Spleen (tissue), 11 donors: ENCODE results near the gene GARIN3. TPM values are rescaled to one million over a fixed set of nuclear protein-coding genes. Genes with fewer than 3 reads are reported as not detected.
A peak's percentile ranks its signal among the peaks of the same experiment; 100 is the strongest.

Experiments used
- DNase-seq: peaks from one replicate; pipeline ENCODE4 v3.0.0-alpha.2; 2020
- H3K27ac ChIP-seq, 8 donors: fragments of 200-600 bp; sonication (generic) in 7 of 8; 1 replicate in 4 of 8; 2 replicates in 4 of 8; pipeline versions ENCODE4 v1.5.0 to v1.8.0; 2016 to 2021; ENCODE audit warnings: inconsistent platforms in 4 of 8, mild to moderate bottlenecking in 4 of 8, moderate library complexity in 1 of 8
- H3K27me3 ChIP-seq, 7 donors: fragments of 200-600 bp; sonication (generic) in 6 of 7; replicated peaks in 1 of 7; 1 replicate in 4 of 7; 2 replicates in 3 of 7; pipeline versions ENCODE4 v1.5.0 to v1.8.0; 2016 to 2021; ENCODE audit warnings: inconsistent platforms in 3 of 7, mild to moderate bottlenecking in 1 of 7
- H3K36me3 ChIP-seq, 6 donors: fragments of 200-600 bp; sonication (generic) in 5 of 6; 1 replicate in 4 of 6; 2 replicates in 2 of 6; pipeline versions ENCODE4 v1.5.0 to v1.8.0; 2016 to 2021; ENCODE audit warnings: inconsistent platforms in 2 of 6
- H3K4me1 ChIP-seq, 6 donors: fragments of 200-600 bp; sonication (generic) in 5 of 6; 1 replicate in 3 of 6; 2 replicates in 3 of 6; pipeline versions ENCODE4 v1.5.0 to v1.8.0; 2016 to 2021; ENCODE audit warnings: inconsistent platforms in 3 of 6
- H3K4me3 ChIP-seq, 8 donors: fragments of 200-600 bp; sonication (generic) in 7 of 8; 1 replicate in 4 of 8; 2 replicates in 4 of 8; pipeline versions ENCODE4 v1.5.0 to v1.8.0; 2016 to 2021; ENCODE audit warnings: inconsistent platforms in 4 of 8, mild to moderate bottlenecking in 4 of 8, moderate library complexity in 2 of 8
- H3K9me3 ChIP-seq, 8 donors: fragments of 200-600 bp; sonication (generic) in 7 of 8; 1 replicate in 4 of 8; 2 replicates in 4 of 8; pipeline versions ENCODE4 v1.5.0 to v1.8.0; 2016 to 2021; ENCODE audit warnings: inconsistent platforms in 4 of 8
- CTCF ChIP-seq, 11 experiments: fragments of 200-600 bp in 7 of 11; fragments of 450-650 bp in 4 of 11; sonication (generic) in 4 of 11; IDR thresholded peaks in 8 of 11; conservative IDR thresholded peaks in 3 of 11; 1 replicate in 7 of 11; 2 replicates in 4 of 11; pipeline versions ENCODE4 v1.4.0 to v1.8.0; 2016 to 2021; ENCODE audit warnings: antibody characterized with exemption in 11 of 11, inconsistent platforms in 4 of 11, mild to moderate bottlenecking in 1 of 11
- POLR2A ChIP-seq, 3 donors: fragments of 450-650 bp; IDR thresholded peaks; one replicate each; pipeline ENCODE4 v1.5.1; 2017; ENCODE audit warnings: antibody characterized with exemption in 3 of 3, mild to moderate bottlenecking in 1 of 3
- POLR2AphosphoS5 ChIP-seq, 3 donors: sonication (generic); formaldehyde crosslinking; IDR thresholded peaks; one replicate each; pipeline ENCODE4 v1.5.1; 2017; ENCODE audit warnings: antibody characterized with exemption in 3 of 3
- WGBS, 5 donors: extraction: QIAGEN DNeasy Blood & Tissue Kit in 3 of 5; methylation state at CpG; one replicate each; pipeline versions ENCODE4 v1.1.5 to v1.1.7; 2013 to 2018; 5-methylcytosine and 5-hydroxymethylcytosine counted together
- intact Hi-C: fragments of 100-400 bp; cut with DNase I; formaldehyde crosslinking; loops from one replicate; pipeline ENCODE4 v1.15.0; 2023; ENCODE audit warnings: low total_unique reads
- polyA plus RNA-seq, 3 donors: library from polyadenylated mRNA; stranded (reverse); fragments of 200-250 nt; gene quantifications; one replicate each; pipeline ENCODE4 v1.2.1, GENCODE V29; 2013
- total RNA-seq, 7 donors: library from RNA; depleted of rRNA in 3 of 7; stranded (reverse); fragments of >200 nt in 3 of 7; fragmentation: NEBNext Ultra II Directional in 4 of 7; extraction: Animal tissue kit (Norgen Biotek cat#: 25700) in 4 of 7; gene quantifications; one replicate each; pipeline versions ENCODE4 v1.1.0 to v1.2.1, GENCODE V29; 2016 to 2021
- donor health status: healthy with polysubstance abuse.
- donor health status: DM: no; HTN: no; CAD: no; lungs with moderate emphysema.
- donor health status: DM: no; HTN: no; CAD: no.
- donor health status: Bipolar disorder and iron deficiency.
- donor health status: healthy.
- donor health status: DM: no; HTN: no; CAD: no.
- donor health status: DM: yes; HTN: yes; CAD: no.

GARIN3 gene
- total and polyA plus RNA-seq, 10 donors, result not detected

GRCh38 chr5:157198277-157198986 is 32.4 kb upstream of the GARIN3 start:
- no peaks in the 10 kb centered on the region for H3K9me3 ChIP-seq
- H3K27me3 ChIP-seq, result no peaks in the 10 kb centered on the region
- WGBS, 5 donors, result 41 to 57% (median 45%) methylated on average over 4 to 5 of the region's 5 CpGs
- intact Hi-C loops, result no loop called here
- peaks cover 0 to 78% (median 23%) of the 10 kb centered on the region in 6 donors for H3K4me1 ChIP-seq
- no peak overlapping the region for H3K4me3 ChIP-seq
- peak overlapping the region in 3 of 8 donors; percentile 17 to 78 (median 66) for H3K27ac ChIP-seq
- H3K36me3 ChIP-seq, result no peaks in the 10 kb centered on the region
- peak in 1 of 3 donors; percentile 48 for TF ChIP-seq POLR2AphosphoS5 (IDR thresholded peaks at IDR 0.05)
- TF ChIP-seq POLR2A (IDR thresholded peaks at IDR 0.05), result no peak
- DNase-seq, result no peak

GRCh38 chr5:157197086-157197485 is 31.0 kb upstream of the GARIN3 start:
- TF ChIP-seq POLR2A (IDR thresholded peaks at IDR 0.05), result no peak
- TF ChIP-seq POLR2AphosphoS5 (IDR thresholded peaks at IDR 0.05), result peak in 1 of 3 donors; percentile 33
- no peak for TF ChIP-seq CTCF (IDR thresholded peaks at IDR 0.05 in 8 of 11, conservative IDR thresholded peaks at IDR 0.05 in 3 of 11)
- Histone ChIP-seq H3K36me3 (no peaks in the 10 kb centered on the region), H3K27me3 (no peaks in the 10 kb centered on the region), H3K27ac (peak overlapping the region in 4 of 8 donors; percentile 47 to 84 (median 78)), H3K4me3 (no peak overlapping the region), H3K4me1 (peaks cover 0 to 68% (median 22%) of the 10 kb centered on the region in 6 donors), H3K9me3 (peaks cover 0 to 10% (median 6%) of the 10 kb centered on the region in 8 donors)
- no peak for DNase-seq
- whole genome bisulfite sequencing, 5 donors, result 80 to 94% (median 92%) methylated on average over 3 of the region's 3 CpGs
- intact Hi-C loops, result no loop called here

GRCh38 chr5:157196045-157196444 is 30.0 kb upstream of the GARIN3 start:
- H3K4me3 ChIP-seq, result peak overlapping the region in 1 of 8 donors; percentile 4
- no peak for TF ChIP-seq POLR2AphosphoS5 (IDR thresholded peaks at IDR 0.05)
- TF ChIP-seq CTCF (IDR thresholded peaks at IDR 0.05 in 8 of 11, conservative IDR thresholded peaks at IDR 0.05 in 3 of 11), result no peak
- TF ChIP-seq POLR2A (IDR thresholded peaks at IDR 0.05), result no peak
- peaks cover 0 to 62% (median 23%) of the 10 kb centered on the region in 6 donors for H3K4me1 ChIP-seq
- peak overlapping the region in 4 of 8 donors; percentile 47 to 84 (median 78) for H3K27ac ChIP-seq
- H3K36me3 ChIP-seq, result no peaks in the 10 kb centered on the region
- DNase-seq, result no peak
- H3K9me3 ChIP-seq, result peaks cover 0 to 10% (median 6%) of the 10 kb centered on the region in 8 donors
- intact Hi-C loops, result no loop called here
- no peaks in the 10 kb centered on the region for H3K27me3 ChIP-seq

GRCh38 chr5:157193699-157194424 is 27.8 kb upstream of the GARIN3 start:
- intact Hi-C loops, result no loop called here
- WGBS, 5 donors, result 72 to 79% (median 75%) methylated on average over 10 of the region's 10 CpGs
- Histone ChIP-seq H3K9me3 (peaks cover 0 to 10% (median 6%) of the 10 kb centered on the region in 8 donors), H3K27ac (peak overlapping the region; percentile 10 to 84 (median 64)), H3K4me1 (peaks cover 0 to 62% (median 22%) of the 10 kb centered on the region in 6 donors), H3K4me3 (peak overlapping the region in 1 of 8 donors; percentile 35), H3K36me3 (no peaks in the 10 kb centered on the region), H3K27me3 (no peaks in the 10 kb centered on the region)
- no peak for DNase-seq
- peak in 1 of 3 donors; percentile 18 for TF ChIP-seq POLR2AphosphoS5 (IDR thresholded peaks at IDR 0.05)
- no peak for TF ChIP-seq POLR2A (IDR thresholded peaks at IDR 0.05)

- Histone ChIP-seq H3K27me3 (no peaks in the 10 kb centered on the region), H3K27ac (peak overlapping the region in 4 of 8 donors; percentile 3 to 84 (median 74)), H3K4me3 (peak overlapping the region in 3 of 8 donors; percentile 3 to 65 (median 19)), H3K9me3 (peaks cover 0 to 10% (median 6%) of the 10 kb centered on the region in 8 donors), H3K4me1 (peaks cover 0 to 50% (median under 1%) of the 10 kb centered on the region in 6 donors), H3K36me3 (no peaks in the 10 kb centered on the region)
- intact Hi-C loops, result no loop called here
- DNase-seq, result no peak
- no peak for TF ChIP-seq CTCF (IDR thresholded peaks at IDR 0.05 in 8 of 11, conservative IDR thresholded peaks at IDR 0.05 in 3 of 11)
- TF ChIP-seq POLR2AphosphoS5 (IDR thresholded peaks at IDR 0.05), result no peak
- TF ChIP-seq POLR2A (IDR thresholded peaks at IDR 0.05), result no peak
- 78 to 88% (median 82%) methylated on average over 7 of the region's 7 CpGs for WGBS, 5 donors
Observed at GRCh38 chr5:157189223-157189622, 23.2 kb upstream of the GARIN3 start.
